Muscle layer of duodenum (tissue), 2 donors: Measurements from ENCODE around the gene SLC9A3.

Experiments used
- H3K27ac ChIP-seq: one replicate; pipeline ENCODE4 v1.7.0; 2013; ENCODE audit warnings: mild to moderate bottlenecking, low read length
- H3K27me3 ChIP-seq: one replicate; pipeline ENCODE4 v1.7.0; 2013; ENCODE audit warnings: low read depth, mild to moderate bottlenecking, control low read depth, low read length
- H3K36me3 ChIP-seq, 2 donors: one replicate each; pipeline ENCODE4 v1.7.0; 2013; ENCODE audit warnings: low read length in 2 of 2, control low read depth in 1 of 2, mild to moderate bottlenecking in 1 of 2; ENCODE audit not compliant: insufficient read depth in 2 of 2, control insufficient read depth in 1 of 2
- H3K4me1 ChIP-seq, 2 donors: one replicate each; pipeline ENCODE4 v1.7.0; 2013; ENCODE audit warnings: low read length in 2 of 2, mild to moderate bottlenecking in 2 of 2, control low read depth in 1 of 2, moderate library complexity in 1 of 2; ENCODE audit not compliant: insufficient read depth in 2 of 2, control insufficient read depth in 1 of 2
- H3K4me3 ChIP-seq, 2 donors: one replicate each; pipeline ENCODE4 v1.7.0; 2013; ENCODE audit warnings: low read length in 2 of 2, low read depth in 1 of 2, mild to moderate bottlenecking in 1 of 2
- H3K9me3 ChIP-seq, 2 donors: one replicate each; pipeline ENCODE4 v1.7.0; 2013; ENCODE audit warnings: low read length in 2 of 2, control low read depth in 1 of 2, mild to moderate bottlenecking in 1 of 2; ENCODE audit not compliant: control insufficient read depth in 1 of 2
- donor health status: healthy.

Gene SLC9A3

DNA sequence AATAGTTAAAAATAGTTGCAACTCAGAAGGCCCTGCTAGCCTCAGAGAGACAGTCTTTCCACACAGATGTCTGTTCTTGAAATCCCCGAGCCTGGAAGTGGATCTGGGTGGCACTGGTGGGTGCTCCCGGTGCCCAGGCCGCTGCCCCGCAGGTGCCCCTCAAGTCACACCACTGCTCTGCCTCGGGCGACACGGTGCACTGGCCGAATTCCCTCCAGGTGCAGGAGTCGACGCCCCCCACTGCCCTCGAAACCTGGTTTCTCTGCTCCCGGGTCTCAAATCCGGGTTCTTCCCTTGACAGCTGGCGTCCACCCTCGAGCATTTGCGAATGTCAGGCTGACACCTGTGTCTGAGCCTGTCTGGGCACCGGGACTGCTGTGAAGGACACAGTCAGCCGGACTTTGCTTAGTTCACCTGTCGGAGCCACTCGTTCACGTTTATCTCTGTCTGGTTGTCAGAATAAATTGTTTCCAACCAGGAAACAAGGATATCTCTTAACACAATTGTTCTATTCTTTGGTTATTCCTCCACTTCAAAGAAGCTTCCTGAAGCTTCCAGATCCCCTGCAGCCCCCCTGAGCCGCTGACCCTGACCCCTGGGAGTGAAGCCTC, 27.1 kb downstream of the SLC9A3 start:
- no peaks in the 10 kb centered on the region for H3K9me3 ChIP-seq
- H3K27me3 ChIP-seq, result no peaks in the 10 kb centered on the region
- H3K36me3 ChIP-seq, result no peaks in the 10 kb centered on the region

DNA sequence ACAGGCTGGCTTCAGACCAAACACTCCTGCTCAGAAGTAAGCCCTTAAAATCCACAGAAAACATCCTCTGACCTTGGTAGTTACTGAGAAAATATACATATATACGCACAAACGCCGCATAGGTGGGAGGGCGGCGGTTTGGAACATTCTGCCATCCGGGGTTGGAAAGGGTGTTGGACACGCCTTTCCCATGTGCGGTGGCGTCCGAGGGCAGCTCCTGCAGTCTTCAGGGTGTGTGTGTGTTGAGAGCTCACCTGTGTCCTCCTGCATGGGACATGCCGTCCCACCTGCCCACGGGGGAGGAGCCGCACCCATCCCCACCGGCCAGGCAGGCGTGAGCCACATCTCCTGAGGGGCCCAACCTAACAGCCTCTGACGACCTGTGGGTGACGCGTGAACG, 28.2 kb downstream of the SLC9A3 start:
- no peaks in the 10 kb centered on the region for H3K27me3 ChIP-seq
- H3K4me1 ChIP-seq, result no peaks in the 10 kb centered on the region
- no peaks in the 10 kb centered on the region for H3K9me3 ChIP-seq
- H3K4me3 ChIP-seq, result no peak overlapping the region
- H3K36me3 ChIP-seq, result no peaks in the 10 kb centered on the region
- H3K27ac ChIP-seq, result no peak overlapping the region

More for the DNA sequence above, 27.1 kb downstream of the SLC9A3 start:
- Histone ChIP-seq H3K4me1 (no peaks in the 10 kb centered on the region), H3K4me3 (no peak overlapping the region), H3K27ac (no peak overlapping the region)

DNA sequence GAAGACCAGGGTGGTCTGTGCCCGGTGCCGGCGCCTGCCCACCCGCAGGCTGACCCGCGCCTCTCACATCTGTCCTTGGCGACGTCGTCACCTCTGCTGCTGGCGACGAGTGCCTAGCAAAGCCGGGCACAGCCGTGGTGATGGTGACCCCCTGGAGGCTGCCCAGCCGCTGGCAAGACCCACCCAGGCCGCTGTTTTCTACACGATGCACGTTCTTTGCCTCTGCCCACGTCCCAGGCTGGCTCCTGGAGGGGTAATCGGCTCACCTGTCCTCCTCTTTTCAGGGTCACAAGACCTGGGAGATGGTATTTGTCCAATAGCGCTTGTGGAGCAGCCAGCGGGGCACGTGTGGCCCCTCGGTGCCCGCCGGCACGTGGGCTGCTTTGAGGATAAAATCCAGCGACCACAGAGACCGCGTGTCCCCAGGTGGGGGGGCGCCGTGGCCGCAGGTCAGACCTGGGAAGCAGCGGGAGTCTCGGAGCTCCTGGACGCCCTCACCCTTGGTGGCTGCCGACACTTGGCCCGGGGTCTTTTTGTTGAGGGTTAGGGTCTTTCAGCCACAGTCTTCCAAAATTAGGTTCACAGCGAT, 29.5 kb downstream of the SLC9A3 start:
- Histone ChIP-seq H3K4me1 (no peaks in the 10 kb centered on the region), H3K4me3 (no peak overlapping the region), H3K9me3 (no peaks in the 10 kb centered on the region), H3K27me3 (no peaks in the 10 kb centered on the region), H3K36me3 (no peaks in the 10 kb centered on the region), H3K27ac (no peak overlapping the region)

DNA sequence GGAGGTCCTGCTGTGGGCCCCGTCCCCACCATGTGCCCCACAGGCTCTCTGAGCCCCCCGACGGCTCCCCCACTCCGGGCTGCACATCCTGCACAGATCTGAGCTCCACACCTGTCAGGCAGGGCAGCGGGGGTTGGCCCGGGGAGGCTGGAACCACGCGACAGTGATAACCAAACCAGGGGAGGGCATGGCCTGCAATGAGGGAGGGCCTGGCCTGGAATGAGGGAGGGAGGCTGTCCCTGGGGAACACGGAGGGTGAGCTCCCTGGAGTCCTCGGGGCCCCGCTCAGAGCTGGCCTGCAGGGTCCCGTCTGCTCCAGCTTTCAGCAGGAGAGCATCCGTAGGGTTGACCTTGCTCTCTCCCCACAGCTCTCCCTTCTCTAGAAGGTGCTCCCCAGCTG, 30.5 kb downstream of the SLC9A3 start:
- Histone ChIP-seq H3K4me1 (no peaks in the 10 kb centered on the region), H3K4me3 (no peak overlapping the region), H3K9me3 (no peaks in the 10 kb centered on the region), H3K36me3 (no peaks in the 10 kb centered on the region), H3K27me3 (no peaks in the 10 kb centered on the region), H3K27ac (no peak overlapping the region)

DNA sequence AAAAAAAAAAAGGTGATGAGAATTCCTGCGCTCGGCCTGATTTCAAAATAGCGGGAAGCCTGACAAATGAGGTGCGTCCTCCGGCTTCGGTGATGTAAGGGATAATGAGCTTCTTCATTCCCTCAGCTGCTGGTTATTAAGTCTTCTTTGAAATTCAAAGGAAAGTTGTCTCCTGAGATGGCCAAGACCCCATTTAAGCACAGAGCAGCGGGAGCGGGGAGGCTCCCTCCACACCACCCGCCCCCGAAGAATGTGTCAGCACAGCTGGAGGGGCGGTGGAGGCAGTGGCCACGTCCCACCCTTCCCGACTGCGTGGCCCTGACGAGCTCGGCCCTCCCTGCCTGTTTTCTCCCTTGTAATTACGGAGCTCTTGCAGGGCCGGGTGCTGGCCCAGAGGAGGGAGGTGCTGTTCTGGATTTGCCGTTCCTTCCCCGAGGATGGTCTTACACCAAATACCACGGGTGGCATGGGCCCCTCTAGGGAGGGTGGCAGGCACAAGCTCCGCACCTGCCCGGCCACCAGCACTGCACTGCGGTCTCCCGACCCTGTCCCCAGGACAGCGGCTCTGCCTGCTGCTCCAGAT, 31.0 kb downstream of the SLC9A3 start:
- Histone ChIP-seq H3K27ac (no peak overlapping the region), H3K4me3 (no peak overlapping the region), H3K9me3 (no peaks in the 10 kb centered on the region), H3K36me3 (no peaks in the 10 kb centered on the region), H3K27me3 (no peaks in the 10 kb centered on the region), H3K4me1 (no peaks in the 10 kb centered on the region)

DNA sequence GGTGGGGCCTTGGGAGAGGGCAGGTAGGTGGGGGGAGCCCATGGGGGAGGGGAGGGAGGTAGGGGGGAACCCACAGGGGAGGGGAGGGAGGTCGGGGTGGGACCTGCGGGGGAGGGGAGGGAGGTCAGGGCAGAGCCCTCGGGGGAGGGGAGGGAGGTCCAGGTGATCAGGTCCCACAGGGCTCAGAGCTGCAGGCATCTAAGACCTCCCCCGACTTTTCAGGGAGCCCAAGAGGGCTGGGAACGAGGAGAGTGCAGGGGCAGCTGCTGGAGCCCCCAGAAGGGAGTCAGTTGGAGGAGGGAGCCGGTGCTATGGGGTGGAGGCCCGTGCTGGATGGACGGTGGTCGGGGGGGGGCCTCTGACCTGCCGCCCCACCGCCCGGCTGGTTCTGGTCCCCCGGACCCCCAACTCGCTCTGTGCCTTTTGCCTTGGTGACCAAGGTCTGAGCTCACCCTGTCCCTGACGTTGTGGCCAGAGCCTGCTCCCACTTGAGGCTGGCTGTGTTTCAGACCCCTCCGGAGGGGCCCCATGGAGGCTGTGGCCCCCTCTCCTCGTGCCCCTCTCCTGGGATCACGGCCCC, 31.8 kb downstream of the SLC9A3 start:
- Histone ChIP-seq H3K9me3 (no peaks in the 10 kb centered on the region), H3K4me3 (no peak overlapping the region), H3K36me3 (no peaks in the 10 kb centered on the region), H3K4me1 (no peaks in the 10 kb centered on the region), H3K27me3 (no peaks in the 10 kb centered on the region), H3K27ac (no peak overlapping the region)

DNA sequence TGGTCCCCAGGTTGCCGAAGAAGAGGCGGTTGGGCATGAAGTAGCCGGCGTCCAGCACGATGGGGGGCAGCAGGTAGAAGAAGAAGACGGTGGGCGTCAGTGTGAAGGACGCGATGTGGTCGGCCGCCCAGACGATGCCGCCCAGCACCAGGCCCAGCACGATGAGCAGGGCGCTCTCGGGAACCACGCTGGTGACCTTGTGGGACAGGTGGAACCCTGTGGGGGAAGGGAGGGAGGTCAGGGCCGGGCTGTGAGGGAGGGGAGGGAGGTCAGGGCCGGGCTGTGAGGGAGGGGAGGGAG, 32.4 kb downstream of the SLC9A3 start:
- Histone ChIP-seq H3K27ac (no peak overlapping the region), H3K36me3 (no peaks in the 10 kb centered on the region), H3K4me3 (no peak overlapping the region), H3K9me3 (no peaks in the 10 kb centered on the region), H3K4me1 (no peaks in the 10 kb centered on the region), H3K27me3 (no peaks in the 10 kb centered on the region)

DNA sequence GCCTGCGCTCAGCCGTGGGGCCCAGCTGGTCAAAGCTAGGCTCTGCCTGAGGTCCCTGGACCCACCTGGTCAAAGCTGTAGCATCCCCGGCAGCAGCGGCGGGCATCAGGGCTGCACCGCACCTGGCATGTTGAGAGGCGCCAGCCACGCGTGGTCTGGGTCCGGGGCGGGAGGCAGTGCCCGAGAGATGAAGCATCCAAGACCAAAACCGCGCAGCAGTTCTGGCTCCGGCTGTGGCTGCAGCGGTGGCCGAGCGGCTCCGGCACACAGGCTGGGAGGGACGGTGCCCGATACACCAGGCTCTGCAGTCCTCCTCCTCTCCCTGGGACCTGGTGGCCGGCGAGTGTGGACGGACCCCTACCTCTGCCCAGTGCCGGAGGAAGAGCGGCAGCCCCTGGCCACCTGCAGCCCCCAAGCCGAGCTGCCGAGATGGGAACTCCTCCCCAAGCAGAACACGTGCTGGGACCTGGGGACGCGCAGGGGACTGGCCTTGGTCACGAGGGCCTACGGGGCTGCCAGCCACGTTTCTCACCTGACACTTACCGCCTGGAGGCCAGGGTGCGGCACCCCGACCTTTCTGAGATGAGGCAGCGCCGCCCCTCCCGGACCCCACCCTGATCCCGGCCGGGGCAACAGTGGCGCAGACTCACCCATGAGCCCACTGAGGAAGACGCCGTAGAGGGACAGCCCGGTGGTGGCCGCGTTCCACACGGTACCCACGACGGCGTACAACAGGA, 33.0 kb downstream of the SLC9A3 start:
- H3K4me3 ChIP-seq, result no peak overlapping the region
- H3K27me3 ChIP-seq, result no peaks in the 10 kb centered on the region
- no peak overlapping the region for H3K27ac ChIP-seq
- no peaks in the 10 kb centered on the region for H3K36me3 ChIP-seq
- no peaks in the 10 kb centered on the region for H3K9me3 ChIP-seq
- no peaks in the 10 kb centered on the region for H3K4me1 ChIP-seq

DNA sequence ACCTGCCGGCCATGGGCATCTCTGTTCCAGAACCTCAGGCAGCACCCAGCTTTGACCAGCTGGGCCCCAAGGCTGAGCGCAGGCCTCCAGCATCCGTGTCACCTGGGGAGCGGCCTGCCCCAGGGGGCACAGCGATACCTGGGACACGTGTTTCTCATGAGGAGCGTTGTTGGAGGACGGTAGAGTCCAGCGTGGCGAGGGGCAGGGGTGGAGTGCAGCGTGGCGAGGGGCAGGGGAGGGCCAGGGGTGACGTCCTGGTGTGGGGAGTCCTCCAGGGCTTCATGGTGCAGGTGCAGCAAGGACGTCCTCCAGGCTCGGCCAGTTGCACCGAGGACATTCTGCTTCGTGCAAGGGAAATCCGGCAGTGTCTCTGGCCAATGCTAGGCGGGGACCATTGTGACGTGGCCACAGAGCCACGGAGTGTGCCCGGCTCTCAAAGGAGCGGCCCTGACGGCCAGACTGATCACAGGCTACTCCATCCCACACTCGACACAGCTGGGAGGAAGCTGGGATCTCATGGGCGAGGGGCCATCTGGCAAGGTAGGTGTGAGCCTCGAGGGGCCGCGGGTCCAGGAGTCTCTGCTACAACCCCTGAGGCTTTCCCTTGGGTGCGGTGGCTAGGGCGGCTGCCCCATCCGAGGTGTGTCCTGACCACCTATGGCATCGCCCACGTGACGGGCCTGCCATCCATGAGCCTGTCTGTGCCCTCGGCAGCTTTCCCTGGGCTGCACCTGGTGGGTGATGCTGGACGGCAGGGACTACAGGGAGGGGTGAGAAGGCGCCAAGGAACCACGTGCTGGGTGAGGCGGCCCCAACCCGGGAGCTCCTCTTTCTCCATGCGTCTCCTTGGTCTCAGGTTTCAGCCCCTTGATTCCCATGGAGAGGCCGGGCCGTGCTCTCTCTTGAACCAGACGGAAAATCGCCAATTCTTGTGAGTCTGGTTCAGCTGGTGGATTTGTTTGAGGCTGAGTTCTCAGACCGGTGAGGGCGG, 33.8 kb downstream of the SLC9A3 start:
- H3K4me1 ChIP-seq, result peaks cover 0 to 1% of the 10 kb centered on the region in 2 donors
- H3K4me3 ChIP-seq, result no peak overlapping the region
- H3K27me3 ChIP-seq, result no peaks in the 10 kb centered on the region
- no peak overlapping the region for H3K27ac ChIP-seq
- H3K9me3 ChIP-seq, result no peaks in the 10 kb centered on the region
- H3K36me3 ChIP-seq, result no peaks in the 10 kb centered on the region

DNA sequence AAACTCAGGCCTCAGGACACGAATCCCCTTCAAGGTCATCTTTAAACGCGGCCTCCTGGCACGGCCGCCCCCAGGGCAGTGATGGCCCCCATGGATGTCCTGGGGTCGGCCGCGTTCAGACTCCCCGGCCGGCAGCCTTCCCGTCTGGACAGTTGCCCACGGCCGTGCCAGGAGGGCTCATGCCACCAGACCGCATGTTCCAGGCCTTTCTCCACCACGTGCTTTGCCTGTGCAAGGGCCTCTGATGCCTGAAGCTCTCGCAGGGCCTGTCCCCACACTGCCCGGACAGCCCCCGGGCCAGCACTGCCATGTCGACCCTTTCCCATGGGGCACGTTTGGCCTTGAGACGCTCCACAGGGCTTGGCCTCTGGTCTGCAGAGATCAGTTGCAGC, 34.6 kb downstream of the SLC9A3 start:
- Histone ChIP-seq H3K27ac (no peak overlapping the region), H3K4me3 (no peak overlapping the region), H3K9me3 (no peaks in the 10 kb centered on the region), H3K36me3 (no peaks in the 10 kb centered on the region), H3K27me3 (no peaks in the 10 kb centered on the region), H3K4me1 (peaks cover 0 to 5% of the 10 kb centered on the region in 2 donors)
